Right atrium auricular region (tissue), 2 donors: ENCODE results near the gene FCGBP. TPM values are rescaled to one million over a fixed set of nuclear protein-coding genes. Genes with fewer than 3 reads are reported as not detected.

ENCODE experiments used
- DNase-seq: peaks from one replicate; pipeline ENCODE4 v3.0.0-alpha.2; 2019; ENCODE audit warnings: low spot score
- H3K27ac ChIP-seq, 2 donors: fragments of 200-600 bp; sonication (generic); 1 replicate in 1 of 2; 2 replicates in 1 of 2; pipeline ENCODE4 v1.5.1; 2016 to 2019
- H3K27me3 ChIP-seq, 2 donors: fragments of 200-600 bp; sonication (generic); one replicate each; pipeline versions ENCODE4 v1.5.1 to v1.6.0; 2017 to 2019
- H3K36me3 ChIP-seq: fragments of 200-600 bp; sonication (generic); one replicate; pipeline ENCODE4 v1.5.1; 2016
- H3K4me1 ChIP-seq, 2 donors: fragments of 200-600 bp; sonication (generic); one replicate each; pipeline versions ENCODE4 v1.5.1 to v1.6.0; 2017 to 2019
- H3K4me3 ChIP-seq, 2 donors: fragments of 200-600 bp; sonication (generic); 1 replicate in 1 of 2; 2 replicates in 1 of 2; pipeline ENCODE4 v1.5.1; 2017 to 2019; ENCODE audit warnings: mild to moderate bottlenecking in 1 of 2, moderate library complexity in 1 of 2
- H3K9me3 ChIP-seq, 2 donors: fragments of 200-600 bp; sonication (generic); one replicate each; pipeline ENCODE4 v1.5.1; 2019
- CTCF ChIP-seq, 2 donors: fragments of 200-600 bp; sonication (generic); IDR thresholded peaks; one replicate each; pipeline ENCODE4 v1.5.1; 2019; ENCODE audit warnings: antibody characterized with exemption in 2 of 2
- total RNA-seq, 2 donors: library from RNA; depleted of rRNA; stranded (reverse); fragments of >200 nt; gene quantifications; one replicate each; pipeline ENCODE4 v1.1.0, GENCODE V29; 2016

FCGBP gene
- total RNA-seq, 2 donors from 2014 or later, result 3.6 to 45.5 TPM

- Histone ChIP-seq H3K27me3 (no peaks in the 10 kb centered on the region), H3K4me3 (no peak overlapping the region), H3K36me3 (no peaks in the 10 kb centered on the region), H3K27ac (no peak overlapping the region), H3K4me1 (no peaks in the 10 kb centered on the region), H3K9me3 (no peaks in the 10 kb centered on the region)
- TF ChIP-seq CTCF (IDR thresholded peaks at IDR 0.05), result no peak
- DNase-seq, result no peak
Observed at GRCh38 chr19:39951686-39952085, 17.3 kb upstream of the FCGBP start.

GRCh38 chr19:39951065-39951650, 16.7 kb upstream of the FCGBP start:
- TF ChIP-seq CTCF (IDR thresholded peaks at IDR 0.05), result no peak
- H3K27ac ChIP-seq, result no peak overlapping the region
- DNase-seq, result no peak

GRCh38 chr19:39949026-39949747, 14.8 kb upstream of the FCGBP start:
- Histone ChIP-seq H3K4me1 (no peaks in the 10 kb centered on the region), H3K27me3 (no peaks in the 10 kb centered on the region), H3K36me3 (no peaks in the 10 kb centered on the region), H3K4me3 (no peak overlapping the region), H3K9me3 (no peaks in the 10 kb centered on the region), H3K27ac (no peak overlapping the region)
- no peak for DNase-seq
- no peak for TF ChIP-seq CTCF (IDR thresholded peaks at IDR 0.05)

More at GRCh38 chr19:39951065-39951650, 16.7 kb upstream of the FCGBP start:
- Histone ChIP-seq H3K4me1 (no peaks in the 10 kb centered on the region), H3K36me3 (no peaks in the 10 kb centered on the region), H3K9me3 (no peaks in the 10 kb centered on the region), H3K4me3 (no peak overlapping the region), H3K27me3 (no peaks in the 10 kb centered on the region)

- TF ChIP-seq CTCF (IDR thresholded peaks at IDR 0.05), result no peak
- no peaks in the 10 kb centered on the region for H3K9me3 ChIP-seq
- no peaks in the 10 kb centered on the region for H3K27me3 ChIP-seq
- H3K36me3 ChIP-seq, result no peaks in the 10 kb centered on the region
- H3K4me1 ChIP-seq, result no peaks in the 10 kb centered on the region
- no peak for DNase-seq
- no peak overlapping the region for H3K27ac ChIP-seq
- no peak overlapping the region for H3K4me3 ChIP-seq
Observed at GRCh38 chr19:39946532-39946931, 12.1 kb upstream of the FCGBP start.

- Histone ChIP-seq H3K9me3 (peaks cover 0 to 12% of the 10 kb centered on the region in 2 donors), H3K27ac (no peak overlapping the region), H3K4me3 (no peak overlapping the region), H3K4me1 (no peaks in the 10 kb centered on the region), H3K27me3 (no peaks in the 10 kb centered on the region), H3K36me3 (no peaks in the 10 kb centered on the region)
- DNase-seq, result no peak
- no peak for TF ChIP-seq CTCF (IDR thresholded peaks at IDR 0.05)
Observed at GRCh38 chr19:39943586-39943985, 9.2 kb upstream of the FCGBP start.
